ENCODE measurements around the gene PRKG1. TPM values are rescaled to one million over a fixed set of nuclear protein-coding genes. Genes with fewer than 3 reads are reported as not detected.

The PRKG1 gene
- polyA plus RNA-seq, 1 donor (not counting 4 experiments of a cell fraction or from before 2014, with no cell fraction given), result 0.24 TPM

- H3K27me3 ChIP-seq (ENCODE audit: control insufficient read depth, extremely low read depth, insufficient read depth, low read length), result no peaks in the 10 kb centered on the region
Observed at GRCh38 chr10:51952056-51952455, 877.8 kb downstream of the PRKG1 start.

GRCh38 chr10:51955696-51956095, 881.4 kb downstream of the PRKG1 start:
- H3K9ac ChIP-seq (ENCODE audit: control insufficient read depth, extremely low read depth, insufficient read depth, low read length), result no peak overlapping the region
- no peak overlapping the region for H3K27ac ChIP-seq (ENCODE audit: control insufficient read depth, insufficient read depth, low read length)
- H3K9me1 ChIP-seq (ENCODE audit: control insufficient read depth, extremely low read depth, insufficient read depth, low read length), result no peaks in the 10 kb centered on the region
- H3K27me3 ChIP-seq (ENCODE audit: control insufficient read depth, extremely low read depth, insufficient read depth, low read length), result no peaks in the 10 kb centered on the region
- no peaks in the 10 kb centered on the region for H3K9me3 ChIP-seq (ENCODE audit: control insufficient read depth, low read depth, low read length)
- no peaks in the 10 kb centered on the region for H3K4me1 ChIP-seq (ENCODE audit: control insufficient read depth, extremely low read depth, insufficient read depth, low read length)
- no peak overlapping the region for H3K4me2 ChIP-seq (ENCODE audit: control insufficient read depth, extremely low read depth, insufficient read depth, low read depth, low read length)
- no peaks in the 10 kb centered on the region for H3K36me3 ChIP-seq (ENCODE audit: control insufficient read depth in 2 of 2, extremely low read depth in 1 of 2, insufficient read depth in 2 of 2, low read length in 2 of 2)
- H4K20me1 ChIP-seq (ENCODE audit: control insufficient read depth, extremely low read depth, insufficient read depth, low read length), result no peaks in the 10 kb centered on the region
- FAIRE-seq (no peak), DNase-seq (ENCODE audit: low read depth, low spot score) (no peak)
- dilution Hi-C loops (cut with MboI; ENCODE audit: extremely low pct_ligation_motif_present, low sequenced_read_pairs), result no loop called here
- H3K79me2 ChIP-seq (ENCODE audit: control insufficient read depth, insufficient read depth, low read length), result no peaks in the 10 kb centered on the region
- H3K4me3 ChIP-seq (ENCODE audit: control insufficient read depth in 2 of 3, extremely low read depth in 1 of 3, insufficient read depth in 2 of 3, low read depth in 1 of 3, low read length in 3 of 3), result no peak overlapping the region
- H2AFZ ChIP-seq (ENCODE audit: control insufficient read depth, low read length), result no peak overlapping the region
- TF ChIP-seq EZH2 (IDR thresholded peaks at IDR 0.05; ENCODE audit: low read length) (no peak), CTCF (optimal IDR thresholded peaks at IDR 0.05 in 1 of 3, IDR thresholded peaks at IDR 0.05 in 1 of 3, conservative IDR thresholded peaks at IDR 0.05 in 1 of 3; ENCODE audit: extremely low read depth in 1 of 3, insufficient read depth in 2 of 3, low read length in 3 of 3) (no peak)

More at GRCh38 chr10:51952056-51952455, 877.8 kb downstream of the PRKG1 start:
- Histone ChIP-seq H3K79me2 (ENCODE audit: control insufficient read depth, insufficient read depth, low read length) (no peaks in the 10 kb centered on the region), H3K9me3 (ENCODE audit: control insufficient read depth, low read depth, low read length) (no peaks in the 10 kb centered on the region), H3K4me2 (ENCODE audit: control insufficient read depth, extremely low read depth, insufficient read depth, low read depth, low read length) (no peak overlapping the region), H3K4me3 (ENCODE audit: control insufficient read depth in 2 of 3, extremely low read depth in 1 of 3, insufficient read depth in 2 of 3, low read depth in 1 of 3, low read length in 3 of 3) (no peak overlapping the region), H2AFZ (ENCODE audit: control insufficient read depth, low read length) (no peak overlapping the region), H3K9me1 (ENCODE audit: control insufficient read depth, extremely low read depth, insufficient read depth, low read length) (no peaks in the 10 kb centered on the region), H4K20me1 (ENCODE audit: control insufficient read depth, extremely low read depth, insufficient read depth, low read length) (no peaks in the 10 kb centered on the region), H3K4me1 (ENCODE audit: control insufficient read depth, extremely low read depth, insufficient read depth, low read length) (no peaks in the 10 kb centered on the region), H3K27ac (ENCODE audit: control insufficient read depth, insufficient read depth, low read length) (no peak overlapping the region), H3K9ac (ENCODE audit: control insufficient read depth, extremely low read depth, insufficient read depth, low read length) (no peak overlapping the region), H3K36me3 (ENCODE audit: control insufficient read depth in 2 of 2, extremely low read depth in 1 of 2, insufficient read depth in 2 of 2, low read length in 2 of 2) (no peaks in the 10 kb centered on the region)
- DNase-seq (ENCODE audit: low read depth, low spot score) (no peak), FAIRE-seq (no peak)
- dilution Hi-C loops (cut with MboI; ENCODE audit: extremely low pct_ligation_motif_present, low sequenced_read_pairs), result no loop called here
- no peak for TF ChIP-seq EZH2 (IDR thresholded peaks at IDR 0.05; ENCODE audit: low read length)
- TF ChIP-seq CTCF (optimal IDR thresholded peaks at IDR 0.05 in 1 of 3, IDR thresholded peaks at IDR 0.05 in 1 of 3, conservative IDR thresholded peaks at IDR 0.05 in 1 of 3; ENCODE audit: extremely low read depth in 1 of 3, insufficient read depth in 2 of 3, low read length in 3 of 3), result no peak

Measured in keratinocyte (primary cell).